Spleen (tissue), 11 donors: ENCODE data around the gene RRBP1. TPM values are rescaled to one million over a fixed set of nuclear protein-coding genes. Genes with fewer than 3 reads are reported as not detected.
A peak's percentile ranks its signal among the peaks of the same experiment; 100 is the strongest.

Experiments used
- DNase-seq: peaks from one replicate; pipeline ENCODE4 v3.0.0-alpha.2; 2020
- H3K27ac ChIP-seq, 8 donors: fragments of 200-600 bp; sonication (generic) in 7 of 8; 1 replicate in 4 of 8; 2 replicates in 4 of 8; pipeline versions ENCODE4 v1.5.0 to v1.8.0; 2016 to 2021; ENCODE audit warnings: inconsistent platforms in 4 of 8, mild to moderate bottlenecking in 4 of 8, moderate library complexity in 1 of 8
- H3K27me3 ChIP-seq, 7 donors: fragments of 200-600 bp; sonication (generic) in 6 of 7; replicated peaks in 1 of 7; 1 replicate in 4 of 7; 2 replicates in 3 of 7; pipeline versions ENCODE4 v1.5.0 to v1.8.0; 2016 to 2021; ENCODE audit warnings: inconsistent platforms in 3 of 7, mild to moderate bottlenecking in 1 of 7
- H3K36me3 ChIP-seq, 6 donors: fragments of 200-600 bp; sonication (generic) in 5 of 6; 1 replicate in 4 of 6; 2 replicates in 2 of 6; pipeline versions ENCODE4 v1.5.0 to v1.8.0; 2016 to 2021; ENCODE audit warnings: inconsistent platforms in 2 of 6
- H3K4me1 ChIP-seq, 6 donors: fragments of 200-600 bp; sonication (generic) in 5 of 6; 1 replicate in 3 of 6; 2 replicates in 3 of 6; pipeline versions ENCODE4 v1.5.0 to v1.8.0; 2016 to 2021; ENCODE audit warnings: inconsistent platforms in 3 of 6
- H3K4me3 ChIP-seq, 8 donors: fragments of 200-600 bp; sonication (generic) in 7 of 8; 1 replicate in 4 of 8; 2 replicates in 4 of 8; pipeline versions ENCODE4 v1.5.0 to v1.8.0; 2016 to 2021; ENCODE audit warnings: inconsistent platforms in 4 of 8, mild to moderate bottlenecking in 4 of 8, moderate library complexity in 2 of 8
- H3K9me3 ChIP-seq, 8 donors: fragments of 200-600 bp; sonication (generic) in 7 of 8; 1 replicate in 4 of 8; 2 replicates in 4 of 8; pipeline versions ENCODE4 v1.5.0 to v1.8.0; 2016 to 2021; ENCODE audit warnings: inconsistent platforms in 4 of 8
- POLR2A ChIP-seq, 3 donors: fragments of 450-650 bp; IDR thresholded peaks; one replicate each; pipeline ENCODE4 v1.5.1; 2017; ENCODE audit warnings: antibody characterized with exemption in 3 of 3, mild to moderate bottlenecking in 1 of 3
- POLR2AphosphoS5 ChIP-seq, 3 donors: sonication (generic); formaldehyde crosslinking; IDR thresholded peaks; one replicate each; pipeline ENCODE4 v1.5.1; 2017; ENCODE audit warnings: antibody characterized with exemption in 3 of 3
- WGBS, 5 donors: extraction: QIAGEN DNeasy Blood & Tissue Kit in 3 of 5; methylation state at CpG; one replicate each; pipeline versions ENCODE4 v1.1.5 to v1.1.7; 2013 to 2018; 5-methylcytosine and 5-hydroxymethylcytosine counted together
- intact Hi-C: fragments of 100-400 bp; cut with DNase I; formaldehyde crosslinking; loops from one replicate; pipeline ENCODE4 v1.15.0; 2023; ENCODE audit warnings: low total_unique reads
- polyA plus RNA-seq, 3 donors: library from polyadenylated mRNA; stranded (reverse); fragments of 200-250 nt; gene quantifications; one replicate each; pipeline ENCODE4 v1.2.1, GENCODE V29; 2013
- total RNA-seq, 7 donors: library from RNA; depleted of rRNA in 3 of 7; stranded (reverse); fragments of >200 nt in 3 of 7; fragmentation: NEBNext Ultra II Directional in 4 of 7; extraction: Animal tissue kit (Norgen Biotek cat#: 25700) in 4 of 7; gene quantifications; one replicate each; pipeline versions ENCODE4 v1.1.0 to v1.2.1, GENCODE V29; 2016 to 2021
- TF ChIP-seq, protein P1 (sequence below), 11 experiments: fragments of 200-600 bp in 7 of 11; fragments of 450-650 bp in 4 of 11; sonication (generic) in 4 of 11; IDR thresholded peaks in 8 of 11; conservative IDR thresholded peaks in 3 of 11; 1 replicate in 7 of 11; 2 replicates in 4 of 11; pipeline versions ENCODE4 v1.4.0 to v1.8.0; 2016 to 2021; ENCODE audit warnings: antibody characterized with exemption in 11 of 11, inconsistent platforms in 4 of 11, mild to moderate bottlenecking in 1 of 11
- donor health status: healthy with polysubstance abuse.
- donor health status: DM: no; HTN: no; CAD: no; lungs with moderate emphysema.
- donor health status: DM: no; HTN: no; CAD: no.
- donor health status: Bipolar disorder and iron deficiency.
- donor health status: healthy.
- donor health status: DM: no; HTN: no; CAD: no.
- donor health status: DM: yes; HTN: yes; CAD: no.

The RRBP1 gene
- total and polyA plus RNA-seq, 10 donors: 17.0 to 164 (median 114) TPM

DNA sequence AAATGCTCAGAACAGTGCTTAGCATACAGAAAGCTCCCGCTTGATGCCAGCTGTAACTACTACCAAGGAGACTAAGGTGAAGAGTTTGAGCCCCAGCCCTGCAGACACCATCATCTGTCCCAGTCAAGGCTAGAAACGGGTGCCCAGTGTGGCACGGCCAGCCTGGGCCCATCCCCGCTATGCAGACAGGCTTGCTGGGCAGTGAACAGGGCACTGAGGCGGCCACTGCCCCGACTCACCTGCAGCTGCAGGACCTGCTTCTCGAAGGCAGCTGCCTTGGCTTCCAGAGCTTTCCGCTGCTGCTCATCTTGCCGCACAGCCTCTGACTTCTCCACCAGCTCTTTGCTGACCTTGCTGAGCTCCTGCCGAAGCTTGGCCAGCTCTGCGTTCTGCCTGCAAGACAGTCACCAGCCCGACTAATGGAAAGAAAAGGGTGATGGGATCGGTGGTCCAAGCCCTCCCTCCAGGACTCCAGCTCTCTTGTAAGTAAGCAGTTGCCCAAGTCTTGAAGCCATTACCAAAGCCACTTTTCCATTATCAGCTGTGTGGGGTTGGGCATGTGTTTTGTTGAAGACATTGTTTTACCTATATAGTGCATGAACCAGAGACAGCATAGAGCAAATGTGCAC is 48.7 kb downstream of the RRBP1 start:
- TF ChIP-seq POLR2AphosphoS5 (IDR thresholded peaks at IDR 0.05) (no peak), POLR2A (IDR thresholded peaks at IDR 0.05) (no peak)
- TF ChIP-seq, protein P1, sequence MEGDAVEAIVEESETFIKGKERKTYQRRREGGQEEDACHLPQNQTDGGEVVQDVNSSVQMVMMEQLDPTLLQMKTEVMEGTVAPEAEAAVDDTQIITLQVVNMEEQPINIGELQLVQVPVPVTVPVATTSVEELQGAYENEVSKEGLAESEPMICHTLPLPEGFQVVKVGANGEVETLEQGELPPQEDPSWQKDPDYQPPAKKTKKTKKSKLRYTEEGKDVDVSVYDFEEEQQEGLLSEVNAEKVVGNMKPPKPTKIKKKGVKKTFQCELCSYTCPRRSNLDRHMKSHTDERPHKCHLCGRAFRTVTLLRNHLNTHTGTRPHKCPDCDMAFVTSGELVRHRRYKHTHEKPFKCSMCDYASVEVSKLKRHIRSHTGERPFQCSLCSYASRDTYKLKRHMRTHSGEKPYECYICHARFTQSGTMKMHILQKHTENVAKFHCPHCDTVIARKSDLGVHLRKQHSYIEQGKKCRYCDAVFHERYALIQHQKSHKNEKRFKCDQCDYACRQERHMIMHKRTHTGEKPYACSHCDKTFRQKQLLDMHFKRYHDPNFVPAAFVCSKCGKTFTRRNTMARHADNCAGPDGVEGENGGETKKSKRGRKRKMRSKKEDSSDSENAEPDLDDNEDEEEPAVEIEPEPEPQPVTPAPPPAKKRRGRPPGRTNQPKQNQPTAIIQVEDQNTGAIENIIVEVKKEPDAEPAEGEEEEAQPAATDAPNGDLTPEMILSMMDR (IDR thresholded peaks at IDR 0.05 in 8 of 11, conservative IDR thresholded peaks at IDR 0.05 in 3 of 11): no peak
- no peaks in the 10 kb centered on the region for H3K9me3 ChIP-seq
- no peak overlapping the region for H3K4me3 ChIP-seq
- H3K36me3 ChIP-seq: peaks cover 0 to 100% (median 73%) of the 10 kb centered on the region in 6 donors
- intact Hi-C loops: no loop called here
- DNase-seq: no peak
- WGBS, 5 donors: 95 to 98% (median 97%) methylated on average over 12 to 13 of the region's 13 CpGs
- peak overlapping the region in 2 of 8 donors; percentile 63 to 70 for H3K27ac ChIP-seq
- peaks cover 17 to 48% (median 35%) of the 10 kb centered on the region in 6 donors for H3K4me1 ChIP-seq
- no peaks in the 10 kb centered on the region for H3K27me3 ChIP-seq

DNA sequence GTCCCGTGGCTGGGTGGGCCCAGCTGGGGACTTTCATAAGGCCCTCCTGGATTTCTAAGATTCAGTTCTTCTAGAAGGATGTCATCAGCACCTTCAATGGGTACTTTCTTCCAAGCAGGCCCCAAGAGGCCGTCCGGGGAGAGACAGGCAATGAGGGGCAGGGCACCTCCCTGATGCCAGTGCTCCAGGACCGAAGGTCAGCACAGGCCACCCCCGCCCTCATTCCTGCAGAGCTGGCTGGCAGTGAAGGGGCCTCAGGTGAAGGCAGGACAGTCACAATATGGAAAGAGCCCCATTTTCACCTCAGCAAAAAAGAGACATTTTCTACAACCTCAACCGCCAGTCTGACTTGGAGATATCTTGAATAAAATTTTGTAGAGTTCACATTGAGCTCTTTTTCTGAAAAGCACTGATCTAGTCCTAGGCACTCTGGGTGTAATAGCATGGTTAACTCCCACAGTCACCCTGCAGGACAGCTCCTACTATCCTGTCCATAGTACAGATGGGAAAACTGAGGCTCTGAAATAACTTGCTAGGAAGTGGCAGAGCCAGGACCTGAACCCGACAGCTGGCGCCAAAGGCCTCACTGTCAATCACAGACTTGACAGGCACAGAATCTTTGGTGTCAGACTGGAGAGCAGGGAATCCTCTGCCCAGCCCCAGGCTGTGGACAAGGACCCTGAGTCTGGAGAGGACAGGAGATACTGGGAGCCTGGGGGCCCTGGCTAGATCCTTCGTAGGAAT is 50.3 kb downstream of the RRBP1 start:
- peaks cover 0 to 100% (median 83%) of the 10 kb centered on the region in 6 donors for H3K36me3 ChIP-seq
- no peaks in the 10 kb centered on the region for H3K27me3 ChIP-seq
- DNase-seq: peak; percentile 48
- no peaks in the 10 kb centered on the region for H3K9me3 ChIP-seq
- WGBS, 5 donors: 89 to 96% (median 94%) methylated on average over 7 to 9 of the region's 9 CpGs
- no peak overlapping the region for H3K4me3 ChIP-seq
- intact Hi-C loops: no loop called here
- no peak overlapping the region for H3K27ac ChIP-seq
- peaks cover 17 to 32% (median 28%) of the 10 kb centered on the region in 6 donors for H3K4me1 ChIP-seq
- TF ChIP-seq POLR2AphosphoS5 (IDR thresholded peaks at IDR 0.05): no peak
- TF ChIP-seq, protein P1 (IDR thresholded peaks at IDR 0.05 in 8 of 11, conservative IDR thresholded peaks at IDR 0.05 in 3 of 11): no peak
- no peak for TF ChIP-seq POLR2A (IDR thresholded peaks at IDR 0.05)

DNA sequence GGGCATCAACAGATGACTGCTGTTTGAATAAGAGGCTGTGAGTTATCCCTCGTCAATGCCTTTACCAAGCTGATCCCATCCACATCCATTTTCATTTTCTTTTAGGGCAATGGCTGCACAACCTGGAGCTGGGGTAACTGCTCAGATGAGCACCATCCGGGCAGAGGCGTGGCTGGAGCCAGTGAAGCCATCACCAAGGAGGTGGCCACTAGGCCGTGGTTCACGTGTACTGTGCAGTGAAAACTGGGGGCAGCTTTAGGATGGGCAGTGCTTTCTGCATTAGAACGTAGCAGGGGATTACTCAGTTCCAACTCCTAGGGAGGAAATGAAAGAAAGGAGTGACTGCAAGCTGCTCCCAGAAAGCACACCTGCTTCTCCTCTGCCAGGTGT is 51.2 kb downstream of the RRBP1 start:
- intact Hi-C loops: no loop called here
- Histone ChIP-seq H3K36me3 (peaks cover 0 to 100% (median 88%) of the 10 kb centered on the region in 6 donors), H3K4me1 (peaks cover 8 to 23% (median 18%) of the 10 kb centered on the region in 6 donors), H3K27ac (no peak overlapping the region), H3K27me3 (no peaks in the 10 kb centered on the region), H3K9me3 (no peaks in the 10 kb centered on the region), H3K4me3 (no peak overlapping the region)
- 89 to 94% (median 93%) methylated on average over 6 of the region's 6 CpGs for WGBS, 5 donors
- TF ChIP-seq, protein P1 (IDR thresholded peaks at IDR 0.05 in 8 of 11, conservative IDR thresholded peaks at IDR 0.05 in 3 of 11): no peak
- TF ChIP-seq POLR2A (IDR thresholded peaks at IDR 0.05) (no peak), POLR2AphosphoS5 (IDR thresholded peaks at IDR 0.05) (no peak)
- peak; percentile 52 for DNase-seq
